GM21825 (cell line): Measurements from ENCODE around the gene DVL2.
A peak's percentile ranks its signal among the peaks of the same experiment; 100 is the strongest.
"Not testable (repeated sequence)": the region's sequence is repeated elsewhere in the genome, so short reads cannot be mapped to it uniquely, and the experiment has no call there.

ENCODE experiments used
- ATAC-seq: cut with Tn5 transposase; IDR thresholded peaks from one replicate; pipeline ENCODE4 v1.9.1; 2021; ENCODE audit warnings: mild to moderate bottlenecking, moderate library complexity; ENCODE audit not compliant: unreplicated experiment

The DVL2 gene

GRCh38 chr17:7256766-7257456 lies 22.6 kb upstream of the DVL2 start:
- ATAC-seq = no peak

GRCh38 chr17:7254511-7254910 lies 20.2 kb upstream of the DVL2 start:
- no peak for ATAC-seq

DNA sequence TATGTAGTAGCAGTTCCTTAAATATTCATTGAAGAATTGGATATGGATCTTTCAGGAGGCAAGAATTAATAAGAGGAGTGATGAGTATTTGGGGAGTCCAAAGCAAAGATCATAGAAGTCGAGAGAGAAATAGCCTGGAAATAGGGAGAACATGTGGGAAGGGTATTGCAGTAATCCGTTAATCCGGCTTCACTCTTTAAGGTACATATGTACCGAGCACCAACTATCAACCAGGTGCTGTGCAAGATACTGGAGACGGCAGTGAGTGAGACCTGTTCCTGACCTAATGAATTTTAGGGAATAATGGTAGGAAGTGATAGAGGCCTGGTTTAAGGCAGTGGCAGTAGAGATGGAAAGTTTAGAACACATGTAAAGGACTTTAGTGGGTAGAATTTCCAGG lies 18.8 kb upstream of the DVL2 start:
- ATAC-seq = no peak

- peak; percentile 42 for ATAC-seq
Observed at GRCh38 chr17:7252176-7253043, 18.1 kb upstream of the DVL2 start, which contains the start of gene ELP5. ELP5 (plus strand) TSS chr17:7252215; CDS start chr17:7252551, 336 bp downstream.

GRCh38 chr17:7251661-7252175 lies 17.4 kb upstream of the DVL2 start, which contains the start of gene CTDNEP1:
CTDNEP1 (minus strand) TSS chr17:7251734; CDS start chr17:7251296, 438 bp downstream.
- ATAC-seq = peak; percentile 80

DNA sequence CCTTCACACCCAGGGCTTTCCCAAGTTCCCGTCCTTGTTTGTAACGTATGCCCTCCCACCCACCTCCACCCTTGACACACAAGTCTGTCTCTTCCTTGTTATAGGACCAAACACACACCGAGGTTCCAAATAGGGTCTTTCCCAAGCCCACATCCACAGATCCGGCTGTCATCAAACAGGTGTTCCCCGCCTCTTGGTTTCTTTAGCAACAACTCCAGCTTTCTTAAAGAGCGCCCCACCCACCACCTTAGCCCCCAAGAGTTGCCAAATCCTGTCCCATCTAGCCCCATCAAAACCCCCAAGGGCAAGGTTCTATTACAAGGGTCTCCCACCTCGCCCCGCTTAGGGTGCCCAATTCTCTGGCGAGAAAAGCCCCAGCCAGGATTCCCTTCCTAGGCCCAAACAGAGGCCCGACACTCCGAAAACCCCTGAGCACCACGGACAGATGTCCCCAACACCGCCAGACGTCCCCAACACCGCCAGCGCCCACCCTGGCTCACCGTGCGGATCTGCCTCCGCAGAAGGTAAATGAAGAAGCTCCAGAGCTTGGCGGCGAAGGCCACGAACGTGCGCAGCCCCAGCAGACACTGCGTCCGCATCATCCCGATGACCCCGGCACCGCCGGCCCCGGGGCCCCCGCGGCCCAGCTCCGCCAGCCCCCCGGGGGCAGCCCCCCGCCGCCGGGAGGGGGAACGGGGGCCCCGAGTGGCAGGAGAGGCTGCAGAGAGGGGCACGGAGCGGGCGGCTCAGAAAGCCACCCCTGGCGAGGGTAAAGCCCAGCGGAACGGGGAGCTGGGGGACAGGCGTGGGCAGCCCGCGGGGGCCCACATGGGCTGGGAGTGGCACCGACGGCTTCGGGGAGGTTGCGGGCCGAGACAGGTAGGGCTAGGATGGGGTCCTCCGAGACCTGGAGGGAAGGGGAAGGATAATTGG lies 16.6 kb upstream of the DVL2 start:
- ATAC-seq = peak; percentile 1

GRCh38 chr17:7249830-7250229 lies 15.5 kb upstream of the DVL2 start:
- ATAC-seq = no peak

- no peak for ATAC-seq
Observed at GRCh38 chr17:7249214-7249613, 14.9 kb upstream of the DVL2 start.

- no peak for ATAC-seq
Observed at GRCh38 chr17:7248796-7249195, 14.5 kb upstream of the DVL2 start.

- ATAC-seq = no peak
Observed at GRCh38 chr17:7246779-7247178, 12.5 kb upstream of the DVL2 start.

DNA sequence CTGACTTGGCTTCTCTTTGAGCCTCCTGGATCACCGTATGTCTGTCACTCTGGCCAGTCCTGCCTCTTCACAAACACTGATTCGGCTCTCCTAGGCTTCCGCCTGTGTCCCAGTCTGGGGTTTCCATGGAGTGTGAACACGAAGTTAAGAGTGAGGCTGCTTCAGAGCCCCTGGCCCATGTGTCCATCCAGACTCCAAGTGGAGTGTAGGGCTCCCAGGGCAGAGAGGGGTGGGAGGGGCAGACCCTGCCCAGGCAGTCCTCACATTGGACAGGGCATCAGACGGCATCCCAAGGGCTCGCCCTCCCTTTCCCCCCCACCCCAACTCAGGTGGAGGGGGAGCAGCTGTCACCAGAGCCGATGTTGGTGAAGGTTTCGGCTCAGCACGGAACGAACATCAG lies 9.5 kb upstream of the DVL2 start:
- ATAC-seq = not testable (repeated sequence)

- ATAC-seq = no peak
Observed at GRCh38 chr17:7243453-7243729, 9.1 kb upstream of the DVL2 start.

- ATAC-seq = peak; percentile 37
Observed at GRCh38 chr17:7242717-7243452, 8.6 kb upstream of the DVL2 start.

GRCh38 chr17:7241783-7242716 lies 7.7 kb upstream of the DVL2 start, which contains the start of gene GABARAP:
GABARAP (minus strand) TSS chr17:7242449; CDS start chr17:7242330, 119 bp downstream.
- ATAC-seq = peak; percentile 28

DNA sequence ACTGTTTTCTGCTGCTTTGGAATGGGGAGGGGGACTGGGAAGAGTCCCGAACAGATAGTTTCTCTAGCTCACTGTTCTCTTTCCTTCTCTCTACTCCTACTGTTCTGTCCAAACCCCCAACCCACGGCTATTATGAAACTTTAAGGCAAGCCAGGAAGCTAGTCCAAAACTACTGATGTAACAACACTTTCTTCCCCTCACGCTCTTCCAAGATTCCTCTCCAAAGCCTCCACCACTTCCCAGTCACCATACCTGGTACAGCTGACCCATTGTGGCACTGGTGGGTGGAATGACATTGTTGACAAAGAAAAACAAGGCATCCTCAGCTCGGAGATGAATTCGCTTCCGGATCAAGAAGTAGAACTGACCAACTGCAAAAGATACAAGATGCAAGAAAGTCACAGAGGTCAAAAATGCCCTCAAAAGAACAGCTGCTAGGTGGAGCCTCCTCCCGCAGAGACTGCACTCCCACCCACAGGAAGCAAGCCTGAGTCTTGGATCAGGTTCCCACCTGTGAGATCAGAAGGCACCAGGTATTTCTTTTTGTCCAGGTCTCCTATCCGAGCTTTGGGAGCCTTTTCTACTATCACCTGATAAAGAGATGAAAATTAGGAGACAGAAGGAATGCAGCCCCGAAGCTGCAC lies 6.9 kb upstream of the DVL2 start:
- no peak for ATAC-seq

DNA sequence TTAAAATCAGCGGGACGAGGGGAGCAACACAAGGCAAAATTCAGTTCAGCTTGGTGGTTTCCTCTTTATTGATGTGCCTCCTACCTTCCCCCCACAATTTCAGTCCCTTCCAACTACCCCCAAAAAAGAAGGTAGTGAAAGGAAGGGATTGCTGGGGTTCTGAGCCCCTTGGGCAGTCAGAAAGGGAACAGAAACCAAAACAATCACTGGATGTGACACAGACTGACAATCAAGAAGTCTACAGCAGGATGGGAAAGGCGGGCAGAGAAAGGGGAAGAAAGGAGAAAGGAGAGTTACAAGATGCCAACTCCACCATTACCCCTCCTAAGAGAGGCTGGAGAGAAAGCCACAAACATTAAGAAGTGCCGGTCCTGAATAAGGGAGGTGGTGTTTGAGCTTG lies 6.1 kb upstream of the DVL2 start:
- ATAC-seq = no peak

- ATAC-seq = peak; percentile 39
Observed at GRCh38 chr17:7239091-7240027, 5.0 kb upstream of the DVL2 start, which contains the start of gene PHF23. PHF23 (minus strand) TSS chr17:7239457; CDS start chr17:7239279, 178 bp downstream.
